SK-N-MC (cell line): ENCODE results near the gene DEK.
A peak's percentile ranks its signal among the peaks of the same experiment; 100 is the strongest.
"Not testable (repeated sequence)": the region's sequence is repeated elsewhere in the genome, so short reads cannot be mapped to it uniquely, and the experiment has no call there.

Source experiments
- DNase-seq: peaks from one replicate; pipeline ENCODE4 v3.0.0-alpha.2; 2011; ENCODE audit warnings: low read depth, low spot score
- H3K27ac ChIP-seq: fragments of 200-600 bp; sonication (generic); 2 replicates; pipeline ENCODE4 v1.5.1; 2016; ENCODE audit warnings: mixed run types
- H3K36me3 ChIP-seq: fragments of 200-600 bp; sonication (generic); 2 replicates; pipeline ENCODE4 v1.6.1; 2017; ENCODE audit warnings: antibody characterized with exemption, low read length, mixed read lengths; ENCODE audit not compliant: insufficient read depth
- H3K4me3 ChIP-seq: fragments of 200-600 bp; sonication (generic); 2 replicates; pipeline ENCODE4 v1.5.1; 2016
- H3K9ac ChIP-seq: fragments of 200-600 bp; sonication (generic); 2 replicates; pipeline ENCODE4 v1.8.0; 2017; ENCODE audit warnings: mixed run types, mixed read lengths; ENCODE audit not compliant: insufficient read length
- H3K9me3 ChIP-seq: fragments of 200-600 bp; sonication (generic); 2 replicates; pipeline ENCODE4 v1.6.1; 2017; ENCODE audit warnings: low read depth, mild to moderate bottlenecking, antibody characterized with exemption, low read length, moderate library complexity, mixed read lengths
- EZH2 ChIP-seq: fragments of 200-600 bp; sonication (generic); IDR thresholded peaks from one replicate; pipeline ENCODE4 v1.6.1; 2017; ENCODE audit warnings: antibody characterized with exemption
- FOXP2 ChIP-seq: optimal IDR thresholded peaks from 2 replicates; pipeline ENCODE3; 2011; ENCODE audit warnings: mild to moderate bottlenecking, moderate library complexity; ENCODE audit not compliant: insufficient read depth; ENCODE audit errors: extremely low read length, control extremely low read depth
- POLR2AphosphoS5 ChIP-seq: IDR thresholded peaks from 2 replicates; pipeline ENCODE4 v1.6.1; 2012; ENCODE audit warnings: mild to moderate bottlenecking, low read depth, low read length, borderline replicate concordance

The DEK gene, protein sequence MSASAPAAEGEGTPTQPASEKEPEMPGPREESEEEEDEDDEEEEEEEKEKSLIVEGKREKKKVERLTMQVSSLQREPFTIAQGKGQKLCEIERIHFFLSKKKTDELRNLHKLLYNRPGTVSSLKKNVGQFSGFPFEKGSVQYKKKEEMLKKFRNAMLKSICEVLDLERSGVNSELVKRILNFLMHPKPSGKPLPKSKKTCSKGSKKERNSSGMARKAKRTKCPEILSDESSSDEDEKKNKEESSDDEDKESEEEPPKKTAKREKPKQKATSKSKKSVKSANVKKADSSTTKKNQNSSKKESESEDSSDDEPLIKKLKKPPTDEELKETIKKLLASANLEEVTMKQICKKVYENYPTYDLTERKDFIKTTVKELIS

DNA sequence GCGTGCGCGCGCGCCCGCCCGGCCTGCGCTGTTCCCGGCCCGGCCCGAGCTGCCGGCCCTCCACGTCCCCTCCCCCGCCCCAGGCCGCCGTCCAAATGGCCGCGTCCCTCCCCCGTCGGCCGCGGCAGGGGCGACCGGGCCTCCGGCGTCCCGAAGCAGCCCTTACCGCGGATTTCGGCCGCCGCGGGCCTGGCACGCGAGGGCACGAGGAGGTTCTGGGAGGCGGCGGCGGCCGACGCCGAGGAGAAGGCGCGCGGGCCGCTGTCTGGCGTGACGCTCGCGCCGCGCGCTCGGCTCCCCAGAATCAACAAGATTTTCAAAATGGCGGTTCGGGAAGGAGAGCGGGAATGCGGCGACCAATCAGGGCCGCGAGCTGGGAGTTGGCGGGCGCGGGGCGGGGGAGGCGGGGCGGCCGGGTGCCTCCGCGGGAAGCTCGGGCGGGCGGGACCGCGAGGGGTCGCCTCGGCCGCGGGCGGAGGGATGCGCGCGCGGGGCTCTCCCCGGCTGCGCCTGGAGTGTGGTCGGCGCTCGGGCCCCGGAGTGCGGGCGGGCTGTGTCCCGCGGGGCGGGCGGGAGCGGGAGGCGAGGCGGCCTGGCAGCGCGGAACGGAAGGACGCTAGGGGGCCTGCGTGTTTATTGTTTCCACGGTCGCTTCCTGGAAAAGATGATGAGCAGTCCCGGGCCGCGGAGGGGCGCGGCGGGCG, at the start of gene DEK:
TSS of gene DEK (minus strand) at position 312 of the 704 bp plus-strand sequence. CDS start 543 bp downstream, outside the sequence.
- peaks cover 41% of the 10 kb centered on the region for H3K36me3 ChIP-seq
- no peak for DNase-seq
- no peaks in the 10 kb centered on the region for H3K9me3 ChIP-seq
- H3K9ac ChIP-seq: peak within 1 kb of the TSS; percentile 95
- H3K4me3 ChIP-seq: peak within 1 kb of the TSS; percentile 95
- TF ChIP-seq FOXP2 (no peak), EZH2 (no peak), POLR2AphosphoS5 (peak; percentile 62)
- peak within 1 kb of the TSS; percentile 84 for H3K27ac ChIP-seq

DNA sequence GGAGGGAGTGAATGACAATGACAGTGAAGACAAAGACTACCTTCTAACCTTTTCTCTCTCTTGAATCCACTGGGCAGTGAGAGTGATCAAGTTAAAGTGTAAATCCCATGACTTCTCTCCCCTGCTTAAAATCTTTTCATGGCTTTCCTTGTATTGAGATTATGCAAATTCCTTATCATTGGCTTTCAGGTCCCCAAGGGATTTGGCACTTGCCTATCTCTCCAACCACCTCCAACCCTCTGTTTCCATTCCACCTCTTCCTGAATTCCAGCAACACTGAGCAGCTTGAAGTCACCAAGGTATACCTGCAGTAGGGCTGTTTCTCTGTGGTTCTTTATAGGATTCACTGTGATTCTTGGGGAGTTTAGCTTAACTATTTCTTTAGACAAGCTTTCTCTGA, 48.0 kb upstream of the DEK start:
- H3K9me3 ChIP-seq: no peaks in the 10 kb centered on the region
- no peak overlapping the region for H3K9ac ChIP-seq
- no peak overlapping the region for H3K27ac ChIP-seq
- no peak for DNase-seq
- no peak for TF ChIP-seq EZH2
- TF ChIP-seq POLR2AphosphoS5: no peak
- TF ChIP-seq FOXP2: no peak
- no peaks in the 10 kb centered on the region for H3K36me3 ChIP-seq
- no peak overlapping the region for H3K4me3 ChIP-seq

DNA sequence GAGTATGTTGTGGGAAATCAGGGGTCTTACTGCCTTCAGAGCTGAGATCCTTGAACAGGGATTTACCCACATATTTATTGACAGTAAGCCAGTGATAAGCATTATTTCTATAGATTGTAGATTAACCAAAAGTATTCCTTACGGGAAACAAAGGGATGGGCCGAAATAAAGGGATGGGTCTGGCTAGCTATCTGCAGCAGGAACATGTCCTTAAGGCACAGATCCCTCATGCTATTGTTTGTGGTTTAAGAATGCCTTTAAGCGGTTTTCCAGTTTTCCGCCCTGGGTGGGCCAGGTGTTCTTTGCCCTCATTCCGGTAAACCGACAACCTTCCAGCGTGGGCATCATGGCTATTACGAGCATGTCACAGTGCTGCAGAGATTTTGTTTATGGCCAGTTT, 45.7 kb upstream of the DEK start:
- not testable (repeated sequence) for H3K9me3 ChIP-seq, H3K36me3 ChIP-seq, DNase-seq, H3K4me3 ChIP-seq, H3K9ac ChIP-seq, H3K27ac ChIP-seq

DNA sequence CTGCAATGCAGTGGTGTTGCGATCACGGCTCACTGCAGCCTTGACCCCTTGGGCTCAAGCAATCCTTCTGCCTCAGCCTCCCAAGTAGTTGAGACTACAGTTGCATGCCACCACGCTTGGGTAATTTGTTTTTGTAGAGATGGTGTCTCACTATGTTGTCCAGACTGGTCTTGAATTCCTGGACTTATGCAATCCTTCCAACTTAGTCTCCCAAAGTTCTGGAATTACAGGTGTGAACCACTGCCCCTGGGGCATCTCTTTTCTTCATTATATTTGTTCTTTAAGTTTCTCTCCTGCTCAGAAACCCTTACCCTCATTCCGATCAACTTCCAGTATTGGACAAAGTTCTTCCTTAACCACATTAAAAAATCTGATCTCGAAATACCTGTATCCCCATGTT, 44.7 kb upstream of the DEK start:
- H3K36me3 ChIP-seq: no peaks in the 10 kb centered on the region
- no peak overlapping the region for H3K27ac ChIP-seq
- no peaks in the 10 kb centered on the region for H3K9me3 ChIP-seq
- no peak overlapping the region for H3K9ac ChIP-seq
- TF ChIP-seq FOXP2: no peak
- no peak for TF ChIP-seq POLR2AphosphoS5
- no peak for TF ChIP-seq EZH2
- DNase-seq: no peak
- H3K4me3 ChIP-seq: no peak overlapping the region

DNA sequence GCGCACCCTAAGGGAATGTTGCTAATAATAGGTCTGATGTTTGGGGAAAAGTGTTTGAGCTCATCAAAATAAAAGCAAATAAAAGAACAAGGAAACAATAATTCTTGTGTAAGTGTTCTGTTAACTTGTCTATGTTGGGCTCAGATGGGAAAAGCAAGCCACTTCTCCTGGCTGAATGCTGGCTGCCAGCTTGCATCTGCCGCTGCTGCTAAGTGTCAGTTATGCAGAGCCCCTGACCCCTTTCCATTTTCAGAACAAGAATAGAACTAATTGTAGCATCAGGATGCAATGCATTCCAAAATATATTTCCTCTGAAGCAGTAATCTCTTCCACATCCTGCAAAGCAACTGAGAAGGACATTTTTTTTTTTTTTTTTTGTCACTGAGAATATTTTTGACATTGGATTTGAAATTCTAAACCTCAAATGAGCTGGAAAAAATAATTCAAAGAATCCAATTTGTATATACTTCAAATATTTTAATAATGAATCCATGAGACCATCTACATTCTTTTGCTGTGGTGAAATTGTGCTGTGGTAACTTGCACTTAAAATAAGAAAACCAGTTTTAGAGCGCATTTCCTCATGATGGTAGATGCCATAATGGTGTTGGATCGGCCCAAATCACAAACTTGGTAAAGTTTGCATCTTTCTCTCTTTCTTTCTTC, 43.9 kb upstream of the DEK start:
- Histone ChIP-seq H3K36me3 (no peaks in the 10 kb centered on the region), H3K4me3 (no peak overlapping the region), H3K27ac (no peak overlapping the region), H3K9ac (no peak overlapping the region), H3K9me3 (no peaks in the 10 kb centered on the region)
- no peak for TF ChIP-seq POLR2AphosphoS5
- TF ChIP-seq FOXP2: no peak
- no peak for TF ChIP-seq EZH2
- no peak for DNase-seq

DNA sequence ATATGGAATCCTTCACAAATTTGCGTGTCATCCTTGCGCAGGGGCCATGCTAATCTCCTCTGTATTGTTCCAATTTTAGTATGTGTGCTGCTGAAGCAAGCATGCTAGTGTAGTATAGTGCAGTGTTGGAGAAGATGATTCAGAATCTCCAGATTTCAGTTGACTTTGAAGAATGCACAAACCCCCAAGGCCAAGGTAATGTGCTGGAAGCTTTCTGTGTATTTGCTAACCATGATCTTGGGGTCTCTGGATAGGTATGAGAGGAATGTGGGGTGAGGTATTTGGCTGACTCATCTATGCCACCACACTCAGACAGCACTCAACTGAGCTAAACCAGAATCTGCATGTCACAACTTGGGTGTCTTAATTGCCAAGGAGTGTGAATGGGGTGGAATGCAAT, 42.6 kb upstream of the DEK start:
- Histone ChIP-seq H3K36me3 (no peaks in the 10 kb centered on the region), H3K9me3 (no peaks in the 10 kb centered on the region), H3K9ac (no peak overlapping the region), H3K27ac (no peak overlapping the region), H3K4me3 (no peak overlapping the region)
- TF ChIP-seq POLR2AphosphoS5 (no peak), FOXP2 (no peak), EZH2 (no peak)
- DNase-seq: no peak

DNA sequence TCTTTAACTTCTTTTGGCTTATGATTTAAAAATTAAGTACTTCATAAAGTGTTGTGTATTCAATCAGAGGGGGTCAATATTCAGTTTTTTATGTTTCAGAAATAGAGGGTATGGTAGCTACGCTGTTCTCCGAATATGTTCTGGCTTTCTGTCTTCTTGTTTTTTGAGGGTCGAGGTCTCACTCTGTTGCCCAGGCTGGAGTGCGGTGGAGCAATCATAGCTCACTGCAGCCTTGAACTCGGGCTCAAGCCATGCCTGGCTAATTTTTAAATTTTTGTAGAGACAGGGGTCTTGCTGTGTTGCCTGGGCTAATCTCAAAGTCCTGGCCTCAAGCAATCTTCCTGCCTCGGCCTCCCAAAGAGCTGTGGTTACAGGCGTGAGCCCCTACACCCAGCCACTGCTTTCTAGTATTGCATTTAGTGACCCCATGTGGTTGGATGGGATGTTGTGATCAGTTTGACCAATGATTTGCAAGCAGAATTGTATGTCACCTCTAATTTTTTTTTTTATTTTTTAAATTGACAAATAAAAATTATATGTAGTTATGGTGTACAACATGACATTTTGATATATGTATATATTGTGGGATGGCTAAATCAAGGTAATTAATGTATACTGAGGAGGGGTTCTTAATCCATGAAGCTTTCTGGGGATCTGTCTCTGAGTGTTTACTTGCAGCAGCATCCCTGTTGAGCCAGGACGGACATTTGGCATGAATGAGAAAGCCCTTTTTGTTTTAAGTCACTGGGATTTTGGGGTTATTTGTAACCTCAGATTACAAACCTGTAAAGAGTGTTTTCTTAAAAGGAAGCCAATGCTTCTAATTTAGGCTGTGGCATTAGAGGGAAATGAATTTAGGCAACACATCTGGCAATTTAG, 38.5 kb upstream of the DEK start:
- H3K36me3 ChIP-seq: no peaks in the 10 kb centered on the region
- H3K27ac ChIP-seq: no peak overlapping the region
- no peaks in the 10 kb centered on the region for H3K9me3 ChIP-seq
- no peak for TF ChIP-seq FOXP2
- TF ChIP-seq EZH2: no peak
- no peak for TF ChIP-seq POLR2AphosphoS5
- no peak for DNase-seq
- no peak overlapping the region for H3K4me3 ChIP-seq
- no peak overlapping the region for H3K9ac ChIP-seq
